ENCODE measurements around the gene FBXO2.

DNA sequence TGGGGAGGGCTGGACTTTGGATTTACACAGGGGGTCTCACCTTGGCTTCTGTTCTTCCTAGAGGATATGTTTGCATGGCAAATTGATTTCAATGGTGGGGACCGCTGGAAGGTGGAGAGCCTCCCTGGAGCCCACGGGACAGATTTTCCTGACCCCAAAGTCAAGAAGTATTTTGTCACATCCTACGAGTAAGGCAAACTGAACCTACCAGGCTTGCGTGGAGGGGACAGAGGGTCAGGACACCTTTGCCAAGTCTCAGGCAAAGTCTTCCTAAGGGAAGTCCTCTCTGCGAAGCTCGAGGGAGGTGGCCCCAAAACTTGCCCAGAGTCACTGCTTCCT lies 16.9 kb upstream of the FBXO2 start:
- TF ChIP-seq POLR2A (IDR thresholded peaks at IDR 0.05) (no peak), CTCF (IDR thresholded peaks at IDR 0.05) (no peak)

Measured in heart left ventricle (tissue), 13 donors.